D721Med (cell line): ENCODE results near the gene TXNDC5.

Experiments used
- DNase-seq: peaks from one replicate; pipeline ENCODE4 v3.0.0; 2011; ENCODE audit warnings: low spot score; ENCODE audit not compliant: insufficient read length
- FAIRE-seq: peaks from 2 replicates; lab custom pipeline; 2011; peaks lifted over from hg19 to GRCh38; lab: Jason Lieb, UNC
- TF ChIP-seq, protein P1 (sequence below): IDR thresholded peaks from 2 replicates; pipeline ENCODE4 v1.5.1; 2012; ENCODE audit warnings: mild to moderate bottlenecking, control low read depth; ENCODE audit not compliant: insufficient read depth; ENCODE audit errors: missing control alignments

Gene TXNDC5

DNA sequence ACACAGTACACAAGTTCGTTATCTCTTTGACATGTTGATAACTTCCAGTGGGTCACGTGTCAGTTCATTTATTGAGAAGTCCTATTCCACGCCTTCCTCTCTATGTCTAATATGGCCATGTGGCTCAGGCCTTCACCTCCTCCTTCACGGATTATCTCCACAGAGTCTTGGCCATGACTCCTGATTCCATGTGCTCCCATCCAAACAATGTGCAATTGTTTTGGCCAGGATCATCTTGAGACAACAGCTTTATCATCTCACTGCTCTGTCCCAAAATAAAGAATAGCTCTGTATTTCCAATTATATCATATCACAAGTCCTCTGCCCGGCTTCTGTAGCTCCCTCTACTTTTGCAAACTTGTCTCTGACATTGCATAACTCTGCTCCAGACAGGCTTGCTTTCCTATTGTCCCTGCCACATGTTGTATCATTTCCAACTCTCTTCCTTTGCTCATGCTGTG, 11.1 kb upstream of the TXNDC5 start:
- DNase-seq, result no peak
- FAIRE-seq, result no peak
- TF ChIP-seq, protein P1, sequence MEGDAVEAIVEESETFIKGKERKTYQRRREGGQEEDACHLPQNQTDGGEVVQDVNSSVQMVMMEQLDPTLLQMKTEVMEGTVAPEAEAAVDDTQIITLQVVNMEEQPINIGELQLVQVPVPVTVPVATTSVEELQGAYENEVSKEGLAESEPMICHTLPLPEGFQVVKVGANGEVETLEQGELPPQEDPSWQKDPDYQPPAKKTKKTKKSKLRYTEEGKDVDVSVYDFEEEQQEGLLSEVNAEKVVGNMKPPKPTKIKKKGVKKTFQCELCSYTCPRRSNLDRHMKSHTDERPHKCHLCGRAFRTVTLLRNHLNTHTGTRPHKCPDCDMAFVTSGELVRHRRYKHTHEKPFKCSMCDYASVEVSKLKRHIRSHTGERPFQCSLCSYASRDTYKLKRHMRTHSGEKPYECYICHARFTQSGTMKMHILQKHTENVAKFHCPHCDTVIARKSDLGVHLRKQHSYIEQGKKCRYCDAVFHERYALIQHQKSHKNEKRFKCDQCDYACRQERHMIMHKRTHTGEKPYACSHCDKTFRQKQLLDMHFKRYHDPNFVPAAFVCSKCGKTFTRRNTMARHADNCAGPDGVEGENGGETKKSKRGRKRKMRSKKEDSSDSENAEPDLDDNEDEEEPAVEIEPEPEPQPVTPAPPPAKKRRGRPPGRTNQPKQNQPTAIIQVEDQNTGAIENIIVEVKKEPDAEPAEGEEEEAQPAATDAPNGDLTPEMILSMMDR, result no peak

GRCh38 chr6:7921046-7921445, 10.5 kb upstream of the TXNDC5 start:
- TF ChIP-seq, protein P1, result no peak
- FAIRE-seq, result no peak
- no peak for DNase-seq

DNA sequence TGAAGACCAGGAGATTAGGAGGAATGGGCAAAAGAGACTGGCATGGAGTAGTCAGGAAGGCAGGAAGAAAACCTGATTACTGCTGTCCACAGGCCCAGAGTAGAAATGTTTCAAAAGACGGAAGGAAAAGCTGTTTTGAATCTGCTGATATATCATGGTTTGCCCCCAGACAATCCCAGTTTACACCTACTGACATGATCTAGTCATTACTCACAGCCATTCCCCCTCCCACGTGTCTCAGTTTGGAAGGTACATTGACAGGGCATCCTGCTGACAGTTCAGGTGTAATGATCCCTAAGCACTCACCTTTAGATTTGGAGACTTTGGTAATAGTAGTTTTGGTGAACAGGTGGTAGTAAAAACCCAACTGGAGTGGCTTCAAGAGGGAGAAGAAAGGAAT, 9.8 kb upstream of the TXNDC5 start:
- FAIRE-seq, result no peak
- no peak for DNase-seq
- TF ChIP-seq, protein P1, result no peak

- TF ChIP-seq, protein P1, result no peak
- DNase-seq, result no peak
- FAIRE-seq, result no peak
Observed at GRCh38 chr6:7919871-7920270, 9.3 kb upstream of the TXNDC5 start.

DNA sequence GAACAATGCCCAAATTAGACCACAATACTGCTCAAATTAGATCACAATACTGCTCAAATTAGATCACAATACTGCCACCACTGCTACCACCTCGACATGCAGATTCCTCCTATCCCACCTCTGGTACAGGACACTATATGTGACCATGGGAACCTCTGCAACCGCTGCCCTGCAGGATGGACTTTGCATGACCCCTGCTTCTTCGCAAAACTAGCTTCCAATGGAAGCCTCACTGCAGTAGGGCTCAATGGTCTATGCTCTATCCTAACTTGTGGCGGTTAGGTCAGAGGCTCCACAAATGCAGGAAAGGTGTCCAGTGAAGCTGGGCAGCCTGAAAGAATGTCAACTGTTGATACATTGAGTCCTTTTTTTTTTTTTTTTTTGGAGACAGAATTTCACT, 7.8 kb upstream of the TXNDC5 start:
- no peak for DNase-seq
- TF ChIP-seq, protein P1, result no peak
- FAIRE-seq, result no peak

DNA sequence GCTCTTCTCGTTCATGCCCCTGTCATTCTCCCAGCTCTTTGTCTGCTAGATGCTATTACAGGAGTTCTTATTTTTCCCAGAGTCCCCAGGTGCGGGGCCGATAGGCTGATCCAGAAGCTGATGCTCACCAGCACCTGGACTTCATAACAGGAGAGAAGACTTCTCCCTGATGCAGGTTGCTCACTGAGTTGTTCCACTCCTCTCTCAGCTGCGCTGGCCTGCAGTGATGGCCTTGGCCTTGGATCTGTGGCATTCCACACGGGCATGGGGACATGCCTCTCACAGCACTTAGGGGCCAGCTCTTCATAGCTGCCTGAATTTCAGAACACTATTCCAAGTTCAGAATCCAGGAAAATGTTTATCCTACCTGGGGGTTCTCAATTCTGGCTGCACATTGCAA, 7.1 kb upstream of the TXNDC5 start:
- TF ChIP-seq, protein P1, result no peak
- DNase-seq (no peak), FAIRE-seq (no peak)

- no peak for FAIRE-seq
- no peak for DNase-seq
- TF ChIP-seq, protein P1, result no peak
Observed at GRCh38 chr6:7916959-7917358, 6.4 kb upstream of the TXNDC5 start.
